B cell (primary cell): ENCODE results near the gene NR4A3. TPM values are rescaled to one million over a fixed set of nuclear protein-coding genes. Genes with fewer than 3 reads are reported as not detected.

Experiments
- ATAC-seq: fragments of 200-7000 bp; cut with Tn5 transposase; one replicate; pipeline ENCODE4 v1.10.0; 2021; ENCODE audit warnings: low read depth, mild to moderate bottlenecking, moderate number of reproducible peaks, moderate library complexity
- CTCF ChIA-PET: fragments of 350-600 bp; sonication (Branson Sonifier 250); formaldehyde crosslinking; loops from one replicate; lab custom pipeline; 2021; ENCODE audit warnings: antibody characterized with exemption, inconsistent platforms; lab: Charles Lee
- POLR2A ChIA-PET: fragments of 350-600 bp; sonication (Branson Sonifier 250); formaldehyde crosslinking; loops from one replicate; lab custom pipeline; 2021; ENCODE audit warnings: antibody characterized with exemption; lab: Charles Lee
- DNase-seq: peaks from one replicate; pipeline ENCODE4 v3.0.0; 2013
- H2AFZ ChIP-seq: 2 replicates; pipeline ENCODE4 v1.6.1; 2012; ENCODE audit warnings: mild to moderate bottlenecking, low read depth, low read length; ENCODE audit not compliant: insufficient read depth, poor library complexity, severe bottlenecking
- H3K27ac ChIP-seq, 2 donors: 1 replicate in 1 of 2; 2 replicates in 1 of 2; pipeline ENCODE4 v1.5.1; 2012 to 2013; ENCODE audit warnings: low read length in 2 of 2, mild to moderate bottlenecking in 2 of 2, moderate library complexity in 1 of 2
- H3K27me3 ChIP-seq, 4 experiments: fragments of 200-600 bp in 1 of 4; sonication (generic) in 1 of 4; replicated peaks in 1 of 4; 1 replicate in 2 of 4; 2 replicates in 2 of 4; pipeline versions ENCODE4 v1.6.1 to v1.7.0; 2013 to 2016; ENCODE audit warnings: low read length in 3 of 4, mild to moderate bottlenecking in 2 of 4, mixed read lengths in 1 of 4, moderate library complexity in 1 of 4; ENCODE audit not compliant: insufficient read depth in 4 of 4, control insufficient read depth in 3 of 4; ENCODE audit errors: control extremely low read depth in 1 of 4
- H3K36me3 ChIP-seq, 2 experiments: replicated peaks in 1 of 2; 1 replicate in 1 of 2; 2 replicates in 1 of 2; pipeline versions ENCODE4 v1.6.1 to v1.7.1; 2013; ENCODE audit warnings: low read length in 1 of 2; ENCODE audit not compliant: insufficient read depth in 2 of 2, control insufficient read depth in 1 of 2; ENCODE audit errors: control extremely low read depth in 1 of 2, extremely low read depth in 1 of 2
- H3K4me1 ChIP-seq, 2 donors: fragments of 200-600 bp in 1 of 2; sonication (generic) in 1 of 2; 1 replicate in 1 of 2; 2 replicates in 1 of 2; pipeline versions ENCODE4 v1.5.1 to v1.6.1; 2013 to 2017; ENCODE audit warnings: low read length in 2 of 2; ENCODE audit not compliant: control insufficient read depth in 2 of 2, insufficient read depth in 2 of 2
- H3K4me2 ChIP-seq: replicated peaks from 2 replicates; pipeline ENCODE3; 2012; ENCODE audit warnings: mild to moderate bottlenecking, low read depth, low read length; ENCODE audit not compliant: poor library complexity, severe bottlenecking
- H3K4me3 ChIP-seq, 5 experiments: fragments of 200-600 bp in 1 of 5; sonication (generic) in 1 of 5; 1 replicate in 3 of 5; 2 replicates in 2 of 5; pipeline versions ENCODE4 v1.5.1 to v1.7.0; 2011 to 2016; ENCODE audit warnings: low read length in 4 of 5, mild to moderate bottlenecking in 4 of 5, low read depth in 2 of 5, control low read depth in 1 of 5, moderate library complexity in 1 of 5; ENCODE audit not compliant: insufficient read depth in 1 of 5; ENCODE audit errors: control extremely low read depth in 1 of 5, extremely low read depth in 1 of 5
- H3K79me2 ChIP-seq: fragments of 200-600 bp; sonication (generic); one replicate; pipeline ENCODE4 v1.6.0; 2016; ENCODE audit warnings: low read length; ENCODE audit not compliant: control insufficient read depth, insufficient read depth
- H3K9ac ChIP-seq: fragments of 200-600 bp; sonication (generic); 2 replicates; pipeline ENCODE4 v1.6.1; 2017; ENCODE audit warnings: mild to moderate bottlenecking, low read length, moderate library complexity
- H3K9me3 ChIP-seq, 3 donors: one replicate each; pipeline versions ENCODE4 v1.6.1 to v1.7.1; 2013; ENCODE audit warnings: low read length in 2 of 3; ENCODE audit not compliant: control insufficient read depth in 2 of 3, insufficient read depth in 1 of 3; ENCODE audit errors: control extremely low read depth in 1 of 3
- H4K20me1 ChIP-seq: 2 replicates; pipeline ENCODE4 v1.6.0; 2012; ENCODE audit warnings: mild to moderate bottlenecking, low read length; ENCODE audit not compliant: insufficient read depth, control insufficient read depth, poor library complexity, severe bottlenecking
- H3K27ac Mint-ChIP-seq: one replicate; pipeline ENCODE4 v1.8.0; 2021; ENCODE audit warnings: mixed read lengths
- H3K27me3 Mint-ChIP-seq: one replicate; pipeline ENCODE4 v1.8.0; 2021; ENCODE audit warnings: mixed read lengths
- H3K4me1 Mint-ChIP-seq: one replicate; pipeline ENCODE4 v1.8.0; 2021; ENCODE audit warnings: mixed read lengths
- H3K4me3 Mint-ChIP-seq: one replicate; pipeline ENCODE4 v1.8.0; 2021; ENCODE audit warnings: mixed read lengths
- H3K9me3 Mint-ChIP-seq: one replicate; pipeline ENCODE4 v1.8.0; 2022; ENCODE audit warnings: mixed read lengths; ENCODE audit not compliant: insufficient read depth
- EZH2 ChIP-seq: IDR thresholded peaks from 2 replicates; pipeline ENCODE4 v1.6.1; 2012; ENCODE audit warnings: borderline replicate concordance, low read depth, mild to moderate bottlenecking, moderate library complexity, low read length; ENCODE audit not compliant: insufficient read depth, poor library complexity, severe bottlenecking
- WGBS: methylation state at CpG from one replicate; pipeline ENCODE4 v1.1.5; 2013; ENCODE audit warnings: missing lambda C conversion rate; ENCODE audit not compliant: insufficient coverage; 5-methylcytosine and 5-hydroxymethylcytosine counted together
- intact Hi-C: fragments of 100-400 bp; cut with micrococcal nuclease; formaldehyde crosslinking; loops from one replicate; pipeline ENCODE4 v1.10.0; 2022
- polyA plus RNA-seq: library from polyadenylated mRNA; depleted of rRNA; stranded (reverse); fragments of >200 nt; gene quantifications from 2 replicates; pipeline ENCODE4 v1.2.3, GENCODE V29; 2012
- total RNA-seq, 2 donors: library from RNA; stranded (reverse); fragments of 120-200 nt in 1 of 2; gene quantifications; 1 replicate in 1 of 2; 2 replicates in 1 of 2; pipeline versions ENCODE4 v1.2.3 to v1.2.4, GENCODE V29; 2013 to 2022
- TF ChIP-seq, protein P1 (sequence below): fragments of 200-600 bp; IDR thresholded peaks from one replicate; pipeline ENCODE4 v1.8.0; 2022; ENCODE audit warnings: antibody characterized with exemption, mild to moderate bottlenecking

Gene NR4A3
- total and polyA plus RNA-seq, 2 donors (not counting 1 experiment from before 2014, with no cell fraction given), result 2.5 to 20.1 TPM

DNA sequence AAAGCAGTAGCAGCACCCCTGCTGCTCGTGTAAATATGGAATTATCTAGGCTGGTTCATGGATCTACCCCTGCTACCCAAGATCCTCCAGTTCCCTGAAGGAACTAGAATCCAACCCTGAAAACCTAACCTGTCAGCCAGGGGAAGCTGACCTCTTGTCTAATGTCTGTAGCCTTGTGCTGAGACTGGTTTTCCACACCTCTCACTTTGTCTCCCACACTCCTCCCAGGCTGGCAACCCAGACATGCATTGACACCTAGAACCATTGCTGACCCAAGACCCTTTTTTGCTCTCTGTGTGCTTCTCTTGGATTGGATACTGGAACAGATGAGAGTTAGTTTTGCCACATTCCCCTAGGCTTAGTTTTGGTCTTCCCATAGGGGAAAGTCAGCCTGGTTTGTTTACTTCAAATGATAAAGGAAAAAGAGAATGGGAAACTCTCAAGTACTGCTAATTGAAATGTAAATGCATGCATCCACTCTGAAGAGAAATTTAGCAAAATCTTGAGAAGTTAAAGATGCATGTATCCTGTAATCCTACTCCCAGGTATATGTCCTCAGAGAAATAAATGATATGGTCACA, 36.6 kb upstream of the NR4A3 start:
- Histone ChIP-seq H3K27ac (no peak overlapping the region), H3K79me2 (no peaks in the 10 kb centered on the region), H3K4me1 (peaks cover 9 to 13% of the 10 kb centered on the region in 2 donors), H4K20me1 (no peaks in the 10 kb centered on the region), H3K27me3 (no peaks in the 10 kb centered on the region), H3K4me3 (no peak overlapping the region), H2AFZ (no peak overlapping the region), H3K4me2 (no peak overlapping the region), H3K36me3 (no peaks in the 10 kb centered on the region), H3K9me3 (no peaks in the 10 kb centered on the region), H3K9ac (no peak overlapping the region)
- no peak for TF ChIP-seq EZH2
- TF ChIP-seq, protein P1, sequence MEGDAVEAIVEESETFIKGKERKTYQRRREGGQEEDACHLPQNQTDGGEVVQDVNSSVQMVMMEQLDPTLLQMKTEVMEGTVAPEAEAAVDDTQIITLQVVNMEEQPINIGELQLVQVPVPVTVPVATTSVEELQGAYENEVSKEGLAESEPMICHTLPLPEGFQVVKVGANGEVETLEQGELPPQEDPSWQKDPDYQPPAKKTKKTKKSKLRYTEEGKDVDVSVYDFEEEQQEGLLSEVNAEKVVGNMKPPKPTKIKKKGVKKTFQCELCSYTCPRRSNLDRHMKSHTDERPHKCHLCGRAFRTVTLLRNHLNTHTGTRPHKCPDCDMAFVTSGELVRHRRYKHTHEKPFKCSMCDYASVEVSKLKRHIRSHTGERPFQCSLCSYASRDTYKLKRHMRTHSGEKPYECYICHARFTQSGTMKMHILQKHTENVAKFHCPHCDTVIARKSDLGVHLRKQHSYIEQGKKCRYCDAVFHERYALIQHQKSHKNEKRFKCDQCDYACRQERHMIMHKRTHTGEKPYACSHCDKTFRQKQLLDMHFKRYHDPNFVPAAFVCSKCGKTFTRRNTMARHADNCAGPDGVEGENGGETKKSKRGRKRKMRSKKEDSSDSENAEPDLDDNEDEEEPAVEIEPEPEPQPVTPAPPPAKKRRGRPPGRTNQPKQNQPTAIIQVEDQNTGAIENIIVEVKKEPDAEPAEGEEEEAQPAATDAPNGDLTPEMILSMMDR, result no peak
- peaks cover 4% of the 10 kb centered on the region for H3K27me3 Mint-ChIP-seq
- 80% methylated on average over 1 of the region's 1 CpG for WGBS
- no peaks in the 10 kb centered on the region for H3K9me3 Mint-ChIP-seq
- ATAC-seq (no peak), DNase-seq (no peak)
- ChIA-PET CTCF (interaction anchor here (0.6 to 1.3 kb wide), 2 partner anchors 40 to 1344 kb away, joined by 3 to 4 read pairs; no protein-coding TSS in a partner anchor), POLR2A (no interaction called here)
- H3K4me1 Mint-ChIP-seq, result peaks cover 8% of the 10 kb centered on the region
- H3K27ac Mint-ChIP-seq, result no peak overlapping the region
- no peak overlapping the region for H3K4me3 Mint-ChIP-seq
- intact Hi-C loops, result no loop called here

DNA sequence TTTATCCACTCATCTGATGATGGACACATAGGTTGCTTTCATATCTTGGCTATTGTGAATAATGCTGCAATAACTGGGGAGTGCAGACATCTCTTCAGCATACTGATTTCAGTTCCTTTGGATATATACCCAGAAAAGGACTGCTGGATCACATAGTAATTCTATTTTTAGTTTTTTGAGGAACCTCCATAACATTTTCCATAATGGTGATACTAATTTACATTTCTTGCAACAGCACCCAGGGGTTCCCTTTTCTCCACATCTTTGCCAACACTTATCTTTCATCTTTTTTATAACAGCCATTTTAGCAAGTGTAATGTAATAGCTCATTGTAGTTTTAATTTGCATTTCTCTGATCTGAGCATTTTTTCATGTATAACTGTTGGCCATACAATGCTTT, 34.1 kb upstream of the NR4A3 start:
- H3K4me2 ChIP-seq, result no peak overlapping the region
- no peak overlapping the region for H3K9ac ChIP-seq
- H3K9me3 ChIP-seq, result no peaks in the 10 kb centered on the region
- POLR2A ChIA-PET, result no interaction called here
- no peak for TF ChIP-seq EZH2
- TF ChIP-seq, protein P1, result no peak
- Mint-ChIP-seq H3K27ac (no peak overlapping the region), H3K27me3 (peaks cover 4% of the 10 kb centered on the region), H3K4me3 (no peak overlapping the region), H3K9me3 (no peaks in the 10 kb centered on the region), H3K4me1 (peaks cover 8% of the 10 kb centered on the region)
- ATAC-seq (no peak), DNase-seq (no peak)
- H2AFZ ChIP-seq, result no peak overlapping the region
- no peaks in the 10 kb centered on the region for H3K27me3 ChIP-seq
- no peaks in the 10 kb centered on the region for H4K20me1 ChIP-seq
- no peak overlapping the region for H3K27ac ChIP-seq
- H3K79me2 ChIP-seq, result no peaks in the 10 kb centered on the region
- no peak overlapping the region for H3K4me3 ChIP-seq
- H3K4me1 ChIP-seq, result peaks cover 9 to 13% of the 10 kb centered on the region in 2 donors
- intact Hi-C loops, result no loop called here
- CTCF ChIA-PET, result interaction anchor here (0.6 kb wide), 1 partner anchor 14 kb away, joined by 3 read pairs; no protein-coding TSS in a partner anchor
- H3K36me3 ChIP-seq, result no peaks in the 10 kb centered on the region
